ENCODE data around the gene C16orf95. TPM values are rescaled to one million over a fixed set of nuclear protein-coding genes. Genes with fewer than 3 reads are reported as not detected.
"Not testable (repeated sequence)": the region's sequence is repeated elsewhere in the genome, so short reads cannot be mapped to it uniquely, and the experiment has no call there.

C16orf95 gene
- total RNA-seq, 1 donor from 2014 or later: 10.9 TPM

DNA sequence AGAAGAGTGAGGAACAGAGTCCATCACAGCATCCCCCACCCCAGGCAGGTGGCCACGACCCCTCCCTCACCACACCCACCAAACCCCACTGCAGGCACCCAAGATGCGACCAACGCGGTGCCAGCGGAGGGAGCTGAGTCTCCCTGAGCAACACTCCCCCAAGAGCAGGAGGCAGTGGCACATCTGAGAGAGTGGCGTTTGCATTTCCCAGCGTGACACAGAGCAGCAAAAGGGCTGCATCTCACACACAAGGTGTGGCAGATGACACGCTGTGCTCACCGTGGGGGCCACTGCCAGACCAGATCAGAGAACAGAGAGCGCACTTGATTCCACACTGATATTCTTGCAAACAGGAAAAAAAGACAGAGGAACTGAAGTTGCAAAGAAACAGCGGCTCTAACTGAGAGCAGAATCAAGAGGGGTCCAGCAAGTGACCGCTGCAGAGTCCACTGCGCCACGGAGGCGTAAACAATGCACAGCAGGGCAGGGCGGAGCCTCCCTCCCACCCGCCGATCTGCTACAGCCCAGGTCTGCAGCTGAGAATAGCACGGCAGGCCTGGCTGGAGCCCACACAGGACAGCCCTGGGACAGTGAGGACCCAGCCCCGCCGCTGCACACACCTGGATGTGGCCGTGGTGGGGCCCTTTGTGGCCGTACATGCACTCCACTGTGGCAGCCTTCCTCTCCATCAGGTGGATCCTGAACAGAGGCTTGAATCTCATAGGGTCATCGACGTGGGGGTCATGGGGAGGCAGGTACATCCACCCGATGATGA, 26.0 kb upstream of the C16orf95 start:
- H3K4me1 Mint-ChIP-seq: peaks cover 15% of the 10 kb centered on the region
- H3K27me3 Mint-ChIP-seq: no peaks in the 10 kb centered on the region
- H3K9me3 Mint-ChIP-seq: no peaks in the 10 kb centered on the region
- intact Hi-C loops (cut with micrococcal nuclease): no loop called here
- no peak for DNase-seq
- peak overlapping the region; percentile 70 for H3K27ac Mint-ChIP-seq
- no peak overlapping the region for H3K4me3 Mint-ChIP-seq
- peaks cover 46% of the 10 kb centered on the region for H3K36me3 Mint-ChIP-seq (ENCODE audit: low read depth)

DNA sequence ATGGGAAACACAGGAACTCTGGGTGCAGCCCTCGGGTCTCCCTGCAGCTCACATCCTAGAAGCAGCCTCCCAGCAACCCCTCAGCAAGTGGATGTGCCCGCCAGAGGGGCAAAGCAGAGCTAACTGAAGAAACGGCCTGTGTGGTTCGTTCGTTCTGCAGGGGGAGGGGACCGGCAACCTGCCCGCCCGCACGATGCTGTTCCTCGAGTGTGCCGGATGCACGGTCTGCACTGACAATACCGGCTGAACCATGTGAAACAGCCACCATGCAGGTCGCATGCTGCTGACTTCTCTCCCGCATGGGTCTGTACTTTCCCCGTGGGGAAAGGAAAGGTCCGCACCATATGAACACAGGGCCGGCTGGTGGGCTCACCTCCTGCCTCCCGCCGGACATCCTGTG, 25.3 kb upstream of the C16orf95 start:
- Mint-ChIP-seq H3K9me3 (no peaks in the 10 kb centered on the region), H3K4me1 (peaks cover 15% of the 10 kb centered on the region), H3K27ac (no peak overlapping the region), H3K4me3 (no peak overlapping the region), H3K36me3 (ENCODE audit: low read depth) (peaks cover 48% of the 10 kb centered on the region), H3K27me3 (no peaks in the 10 kb centered on the region)
- DNase-seq: no peak
- intact Hi-C loops (cut with micrococcal nuclease): no loop called here

DNA sequence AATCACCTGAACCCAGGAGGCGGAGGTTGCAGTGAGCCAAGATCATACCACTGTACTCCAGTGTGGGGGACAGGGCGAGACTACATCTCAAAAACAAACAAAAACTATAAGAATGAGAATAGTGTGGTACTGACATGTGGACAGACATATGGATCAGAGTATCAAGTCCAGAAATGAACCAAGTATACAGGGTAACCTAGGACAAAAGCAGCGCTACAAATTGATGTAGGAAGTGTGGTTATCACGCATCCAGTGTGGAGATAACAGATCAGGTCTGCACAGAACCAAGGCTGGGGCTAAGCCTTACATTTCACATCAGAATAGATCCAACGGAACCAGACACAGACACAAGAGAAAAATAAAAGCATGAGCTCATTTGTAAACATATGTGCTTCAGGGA, 23.0 kb upstream of the C16orf95 start:
- Mint-ChIP-seq H3K27ac (no peak overlapping the region), H3K36me3 (ENCODE audit: low read depth) (peaks cover 47% of the 10 kb centered on the region), H3K4me3 (no peak overlapping the region), H3K4me1 (peaks cover 13% of the 10 kb centered on the region), H3K27me3 (no peaks in the 10 kb centered on the region), H3K9me3 (no peaks in the 10 kb centered on the region)
- DNase-seq: no peak
- intact Hi-C loops (cut with micrococcal nuclease): no loop called here

DNA sequence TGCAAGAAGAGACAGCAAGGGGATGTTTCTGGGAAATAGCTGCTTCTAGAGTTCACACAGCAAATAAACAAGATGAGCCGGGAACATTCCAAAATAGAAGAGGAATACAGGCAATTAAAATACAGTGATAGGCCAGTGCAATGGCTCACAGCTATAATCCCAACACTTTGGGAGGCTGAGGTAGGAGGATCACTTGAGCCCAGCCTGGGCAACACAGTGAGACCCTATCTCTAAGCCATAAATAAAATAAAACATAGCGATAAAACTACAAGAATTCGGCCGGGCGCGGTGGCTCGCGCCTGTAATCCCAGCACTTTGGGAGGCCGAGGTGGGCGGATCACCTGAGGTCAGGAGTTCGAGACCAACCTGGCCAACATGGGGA, 22.5 kb upstream of the C16orf95 start:
- peaks cover 49% of the 10 kb centered on the region for H3K36me3 Mint-ChIP-seq (ENCODE audit: low read depth)
- intact Hi-C loops (cut with micrococcal nuclease); H3K4me3 Mint-ChIP-seq; DNase-seq; H3K9me3 Mint-ChIP-seq; H3K27ac Mint-ChIP-seq; H3K27me3 Mint-ChIP-seq: not testable (repeated sequence)
- peaks cover 13% of the 10 kb centered on the region for H3K4me1 Mint-ChIP-seq

DNA sequence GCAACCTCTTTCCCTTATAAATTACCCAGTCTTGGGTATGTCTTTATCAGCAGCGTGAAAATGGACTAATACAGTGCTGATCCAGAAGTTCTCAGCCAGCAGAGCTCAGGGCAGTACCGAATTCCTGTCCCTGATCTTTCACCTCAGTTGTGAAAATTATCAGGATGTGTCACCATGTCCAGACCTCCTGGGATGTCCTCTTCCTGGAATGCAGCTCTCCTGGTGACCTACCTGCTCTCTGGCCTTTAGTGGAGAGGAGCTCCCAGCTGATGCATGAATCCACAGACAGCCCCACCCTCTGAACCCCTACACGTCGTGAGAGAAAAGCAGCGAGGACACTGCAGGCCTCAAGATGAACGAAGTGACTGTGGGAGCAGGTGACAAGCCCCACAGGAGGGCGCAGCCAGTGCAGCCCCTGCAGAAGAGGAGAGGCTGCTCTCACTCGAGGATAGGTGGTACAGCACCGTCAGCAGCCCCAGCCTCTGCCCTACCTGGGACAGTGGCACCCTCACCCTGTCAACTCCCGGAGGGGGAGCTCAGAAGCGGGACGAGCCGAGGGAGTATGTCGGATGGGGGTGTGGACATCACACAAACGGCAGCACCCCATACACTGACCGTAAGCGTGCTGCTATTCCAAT, 22.0 kb upstream of the C16orf95 start:
- Mint-ChIP-seq H3K36me3 (ENCODE audit: low read depth) (peaks cover 51% of the 10 kb centered on the region), H3K4me1 (peaks cover 13% of the 10 kb centered on the region), H3K27me3 (no peaks in the 10 kb centered on the region), H3K4me3 (no peak overlapping the region), H3K9me3 (no peaks in the 10 kb centered on the region), H3K27ac (no peak overlapping the region)
- no peak for DNase-seq
- intact Hi-C loops (cut with micrococcal nuclease): no loop called here

DNA sequence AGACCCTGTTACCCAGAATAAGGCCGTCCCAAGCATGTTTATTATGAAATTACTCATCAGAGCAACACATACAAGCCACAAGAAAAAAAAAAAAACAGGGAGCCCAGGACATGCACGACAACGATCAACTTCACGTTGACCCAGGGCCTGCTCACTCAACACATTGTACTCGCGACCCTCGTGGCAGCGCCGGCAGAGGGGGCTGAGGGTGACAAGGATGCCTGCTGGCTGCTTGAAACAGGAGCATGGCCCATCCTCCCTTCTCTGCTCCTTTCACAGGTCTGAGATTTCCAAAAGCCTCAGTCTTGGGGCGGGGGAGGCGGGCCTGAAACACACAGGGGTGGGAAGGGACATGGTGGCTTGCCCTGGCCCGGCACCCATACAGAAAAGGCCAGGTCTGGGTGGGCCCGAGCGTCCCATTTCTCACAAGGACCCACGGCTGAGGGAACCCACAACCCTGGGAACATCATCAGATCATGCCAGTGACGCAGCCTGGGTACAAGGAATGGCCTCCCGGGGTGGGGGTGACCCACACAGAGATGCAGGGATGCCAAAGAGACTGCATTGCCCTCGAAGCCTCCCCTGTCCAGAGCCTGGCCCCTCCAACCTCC, 21.1 kb upstream of the C16orf95 start:
- Mint-ChIP-seq H3K36me3 (ENCODE audit: low read depth) (peaks cover 47% of the 10 kb centered on the region), H3K27me3 (no peaks in the 10 kb centered on the region), H3K9me3 (no peaks in the 10 kb centered on the region), H3K27ac (no peak overlapping the region), H3K4me1 (peaks cover 13% of the 10 kb centered on the region), H3K4me3 (no peak overlapping the region)
- no peak for DNase-seq
- intact Hi-C loops (cut with micrococcal nuclease): no loop called here

DNA sequence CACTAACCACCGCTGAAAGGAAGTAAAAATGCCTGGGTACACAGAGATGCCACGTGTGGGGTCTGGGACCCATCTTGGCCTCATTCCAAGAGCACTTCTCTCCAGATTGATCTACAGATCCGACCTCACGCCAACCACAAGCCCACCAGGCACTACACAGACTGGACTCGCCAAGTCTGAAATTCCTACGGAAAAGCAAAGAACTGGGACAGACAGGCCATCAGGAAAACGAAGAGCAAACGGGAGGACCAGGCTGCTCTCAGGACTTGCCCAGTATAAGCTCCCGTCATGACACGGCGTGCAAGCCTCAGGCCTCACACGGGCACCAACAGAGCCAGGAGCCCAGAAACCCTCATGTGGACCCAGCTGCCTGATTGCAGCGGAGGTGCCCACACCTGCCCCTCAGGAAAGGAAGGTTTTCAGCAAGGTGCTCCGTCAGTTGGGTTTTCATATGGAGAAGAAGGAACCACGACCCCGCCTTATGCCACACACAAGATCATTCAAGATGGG, 20.1 kb upstream of the C16orf95 start:
- H3K27ac Mint-ChIP-seq: peak overlapping the region; percentile 69
- no peak for DNase-seq
- H3K27me3 Mint-ChIP-seq: no peaks in the 10 kb centered on the region
- no peaks in the 10 kb centered on the region for H3K9me3 Mint-ChIP-seq
- intact Hi-C loops (cut with micrococcal nuclease): no loop called here
- peaks cover 45% of the 10 kb centered on the region for H3K36me3 Mint-ChIP-seq (ENCODE audit: low read depth)
- H3K4me3 Mint-ChIP-seq: no peak overlapping the region
- peaks cover 12% of the 10 kb centered on the region for H3K4me1 Mint-ChIP-seq

DNA sequence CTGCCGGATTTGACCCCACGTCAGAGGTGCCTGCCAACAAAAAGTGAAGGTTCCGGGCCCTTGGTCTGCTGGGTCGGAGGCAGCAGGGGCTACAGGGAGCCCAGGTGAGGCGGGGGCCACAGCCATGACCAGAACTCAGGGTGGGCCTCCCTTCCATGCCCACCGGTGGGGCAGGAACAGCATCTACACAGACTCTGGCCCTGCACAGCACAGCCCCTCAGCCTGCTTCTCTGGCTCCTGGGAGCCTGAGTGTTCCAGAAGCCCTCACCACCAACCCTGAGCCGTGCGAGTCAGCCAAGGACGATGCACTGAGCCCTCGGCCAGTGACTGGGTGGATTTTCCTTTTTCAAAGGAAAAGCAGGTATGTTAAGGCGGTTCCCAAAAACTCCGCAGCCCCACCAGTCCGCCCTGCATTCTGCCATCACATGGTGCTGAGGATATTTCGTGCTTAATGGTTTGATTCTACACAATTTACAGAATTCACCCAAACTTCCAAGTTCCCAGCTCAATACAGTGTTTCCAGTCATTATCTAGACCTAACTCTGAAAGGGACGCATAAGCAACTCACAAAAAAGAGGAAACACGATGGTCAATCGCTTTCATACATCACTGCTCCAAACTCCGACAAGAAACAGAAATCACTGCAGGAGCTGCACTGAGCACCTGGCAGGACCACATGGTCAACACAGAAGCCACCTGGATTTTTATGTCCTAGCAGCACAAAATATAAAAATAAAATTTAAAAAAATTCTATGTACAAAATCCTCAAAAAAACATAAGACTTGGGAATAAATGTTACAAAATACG, 19.4 kb upstream of the C16orf95 start:
- no peaks in the 10 kb centered on the region for H3K27me3 Mint-ChIP-seq
- peaks cover 39% of the 10 kb centered on the region for H3K36me3 Mint-ChIP-seq (ENCODE audit: low read depth)
- H3K4me1 Mint-ChIP-seq: peaks cover 12% of the 10 kb centered on the region
- DNase-seq: no peak
- H3K4me3 Mint-ChIP-seq: no peak overlapping the region
- intact Hi-C loops (cut with micrococcal nuclease): no loop called here
- H3K9me3 Mint-ChIP-seq: no peaks in the 10 kb centered on the region
- no peak overlapping the region for H3K27ac Mint-ChIP-seq

DNA sequence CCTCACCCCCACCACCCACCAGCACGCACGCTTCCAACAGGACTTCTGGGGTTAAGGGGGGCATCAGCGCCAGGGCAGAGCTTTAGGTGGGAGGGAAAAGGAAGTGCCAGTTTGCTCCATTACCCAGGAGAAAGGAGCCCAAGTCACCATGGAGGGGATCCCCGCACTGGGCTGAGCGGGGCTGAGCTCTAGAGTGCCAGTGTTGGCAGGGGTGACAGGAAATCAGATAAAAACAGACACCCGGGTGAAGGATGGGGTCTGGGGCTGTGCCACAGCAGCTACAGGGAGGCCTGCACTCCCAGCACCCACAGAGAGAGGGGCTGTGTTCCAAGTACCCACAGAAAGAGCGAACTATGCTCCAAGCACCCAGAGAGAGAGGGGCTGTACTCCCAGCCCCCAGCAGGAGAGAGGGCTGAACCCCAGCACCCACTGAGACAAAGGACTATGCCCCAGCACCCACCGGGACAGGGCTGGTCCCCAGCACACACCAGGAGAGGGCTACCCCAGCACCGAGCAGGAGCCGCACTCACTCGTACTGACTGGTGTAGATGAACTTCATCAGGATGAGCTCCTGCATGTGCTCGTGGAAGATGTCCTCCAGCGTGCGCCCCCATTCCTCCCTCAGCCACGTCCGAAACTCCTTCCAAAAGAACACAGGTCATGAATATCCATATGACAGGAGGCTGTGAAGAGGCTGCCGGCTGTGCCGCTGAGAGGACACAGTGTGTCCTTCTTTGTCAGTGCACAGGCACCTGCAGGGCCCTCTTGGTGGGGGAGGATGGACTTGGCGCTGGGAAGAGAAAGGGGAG, 18.6 kb upstream of the C16orf95 start:
- DNase-seq: no peak
- H3K4me3 Mint-ChIP-seq: no peak overlapping the region
- H3K27me3 Mint-ChIP-seq: no peaks in the 10 kb centered on the region
- H3K27ac Mint-ChIP-seq: no peak overlapping the region
- H3K36me3 Mint-ChIP-seq (ENCODE audit: low read depth): peaks cover 37% of the 10 kb centered on the region
- peaks cover 12% of the 10 kb centered on the region for H3K4me1 Mint-ChIP-seq
- intact Hi-C loops (cut with micrococcal nuclease): no loop called here
- no peaks in the 10 kb centered on the region for H3K9me3 Mint-ChIP-seq

DNA sequence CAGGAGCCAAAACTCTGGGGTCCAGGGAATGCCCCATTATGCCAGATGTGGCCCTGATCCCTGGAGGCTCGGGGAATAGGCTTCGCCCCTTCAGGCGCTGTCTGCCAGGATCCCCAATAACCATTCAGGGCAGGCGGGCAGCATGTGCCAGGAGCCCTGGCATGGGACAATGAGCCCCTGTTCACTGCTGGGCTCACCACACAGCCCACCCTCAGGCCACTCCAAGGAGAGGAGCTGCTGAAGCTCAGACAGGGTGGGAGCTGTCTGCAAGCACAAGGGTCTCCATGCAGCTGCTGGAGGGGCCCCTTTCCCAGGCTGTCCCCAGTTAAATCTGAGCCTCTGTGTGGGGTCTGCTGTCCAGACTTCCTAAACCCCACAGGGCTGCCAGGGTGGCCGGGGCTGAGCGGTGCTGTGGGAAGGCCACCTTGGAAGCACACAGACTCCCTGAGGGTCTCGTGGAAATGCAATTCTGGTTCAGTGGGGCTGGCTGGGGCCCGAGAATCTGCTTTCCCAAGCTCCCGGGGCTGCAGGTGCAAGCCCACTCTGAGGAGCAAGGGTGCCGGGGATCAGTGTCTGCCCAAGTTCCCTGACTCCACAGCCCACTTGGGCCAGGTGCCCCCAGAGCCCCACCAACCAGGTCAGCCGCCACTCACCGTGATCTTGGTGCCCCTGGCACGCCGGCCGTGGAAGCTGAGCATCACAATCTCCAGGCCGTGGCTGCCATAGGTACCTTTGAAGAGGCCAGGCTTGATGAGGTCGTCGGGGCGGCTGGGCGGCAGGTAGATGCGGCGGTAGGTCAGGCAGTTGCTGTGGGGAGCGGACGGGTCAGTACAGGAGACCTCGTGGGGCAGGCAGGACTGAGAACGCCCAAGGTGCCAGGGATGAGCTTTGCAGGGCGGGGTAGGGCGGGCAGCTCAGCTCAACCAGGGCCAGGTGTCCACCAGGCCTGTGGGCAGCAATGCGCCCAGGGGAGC, 17.7 kb upstream of the C16orf95 start:
- H3K27me3 Mint-ChIP-seq: no peaks in the 10 kb centered on the region
- no peaks in the 10 kb centered on the region for H3K9me3 Mint-ChIP-seq
- H3K4me1 Mint-ChIP-seq: peaks cover 10% of the 10 kb centered on the region
- no peak overlapping the region for H3K4me3 Mint-ChIP-seq
- intact Hi-C loops (cut with micrococcal nuclease): no loop called here
- no peak overlapping the region for H3K27ac Mint-ChIP-seq
- H3K36me3 Mint-ChIP-seq (ENCODE audit: low read depth): peaks cover 36% of the 10 kb centered on the region
- no peak for DNase-seq

DNA sequence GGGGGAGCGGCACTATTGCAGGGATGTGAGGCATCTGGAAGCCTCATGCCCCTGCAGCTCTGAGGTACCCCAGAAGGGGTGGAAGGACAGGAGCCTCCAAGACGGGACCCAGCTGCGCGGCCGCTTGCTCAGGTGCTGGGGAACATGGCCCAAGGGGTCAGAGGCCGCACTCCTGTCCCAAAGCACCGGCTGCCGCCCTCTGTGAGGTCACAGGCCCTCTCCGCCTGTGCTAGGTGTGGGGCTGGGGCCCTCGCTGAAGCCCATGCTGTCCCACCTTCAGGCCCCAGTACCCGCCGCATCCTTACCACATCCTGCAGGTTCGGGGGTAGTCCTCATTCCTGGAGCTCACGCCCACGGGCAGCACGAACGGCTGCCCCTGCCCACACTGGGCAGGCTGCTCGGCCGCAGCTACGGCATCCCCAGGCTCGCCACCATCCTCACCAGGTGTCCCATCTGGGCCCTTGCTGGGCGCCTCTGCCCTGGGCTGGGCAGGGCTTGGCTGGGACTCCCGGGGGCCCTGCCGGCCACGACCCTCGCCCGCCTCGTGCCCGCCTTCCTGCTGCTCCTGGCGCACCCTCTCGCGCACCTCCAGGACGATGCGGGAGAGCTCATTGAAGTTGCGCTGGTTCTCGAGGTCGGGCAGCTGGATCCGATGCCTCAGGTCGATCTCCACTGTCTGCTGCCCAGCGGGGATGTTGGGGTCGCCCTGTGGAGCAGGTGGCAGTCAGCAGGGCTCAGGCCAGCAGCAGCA, 16.6 kb upstream of the C16orf95 start:
- H3K4me3 Mint-ChIP-seq: no peak overlapping the region
- intact Hi-C loops (cut with micrococcal nuclease): no loop called here
- H3K9me3 Mint-ChIP-seq: no peaks in the 10 kb centered on the region
- no peak for DNase-seq
- H3K36me3 Mint-ChIP-seq (ENCODE audit: low read depth): peaks cover 33% of the 10 kb centered on the region
- H3K27me3 Mint-ChIP-seq: no peaks in the 10 kb centered on the region
- H3K4me1 Mint-ChIP-seq: peaks cover 8% of the 10 kb centered on the region
- H3K27ac Mint-ChIP-seq: no peak overlapping the region

DNA sequence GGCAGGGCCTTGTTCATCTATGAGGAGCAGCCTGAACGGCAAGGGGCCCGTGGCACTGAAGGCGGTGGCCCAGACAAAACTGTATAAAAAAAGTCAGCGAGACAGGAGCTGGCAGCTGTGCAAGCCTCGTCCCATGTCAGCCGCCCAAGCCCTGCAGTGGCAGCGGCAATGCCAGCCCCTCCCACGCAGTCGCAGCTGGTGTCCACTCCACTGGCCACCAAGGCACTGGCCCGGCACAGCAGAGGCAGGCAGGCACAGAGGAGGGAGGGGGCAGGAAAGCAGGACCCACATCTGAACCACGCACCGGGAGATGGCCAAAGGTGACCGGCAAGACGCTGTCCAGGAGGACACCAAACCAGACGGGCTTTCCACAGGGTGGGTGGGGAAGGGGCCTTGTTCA, 15.9 kb upstream of the C16orf95 start:
- no peak overlapping the region for H3K27ac Mint-ChIP-seq
- intact Hi-C loops (cut with micrococcal nuclease): no loop called here

More for the DNA sequence above, 15.9 kb upstream of the C16orf95 start:
- no peak overlapping the region for H3K4me3 Mint-ChIP-seq
- H3K9me3 Mint-ChIP-seq: no peaks in the 10 kb centered on the region
- no peak for DNase-seq
- peaks cover 6% of the 10 kb centered on the region for H3K4me1 Mint-ChIP-seq
- no peaks in the 10 kb centered on the region for H3K27me3 Mint-ChIP-seq
- peaks cover 31% of the 10 kb centered on the region for H3K36me3 Mint-ChIP-seq (ENCODE audit: low read depth)
